Smooth muscle cell (in vitro differentiated cells): ENCODE measurements around the gene ALPK3. TPM values are rescaled to one million over a fixed set of nuclear protein-coding genes. Genes with fewer than 3 reads are reported as not detected.

ENCODE experiments used
- DNase-seq: peaks from one replicate; lab custom pipeline; 2025; ENCODE audit not compliant: unreplicated experiment; lab: John Stamatoyannopoulos, UW
- H2AFZ ChIP-seq: fragments of 200-600 bp; sonication (generic); 2 replicates; pipeline ENCODE4 v1.6.0; 2016; ENCODE audit warnings: antibody characterized with exemption, low read depth, mild to moderate bottlenecking
- H3F3A ChIP-seq: fragments of 200-600 bp; sonication (generic); 2 replicates; pipeline ENCODE4 v1.6.0; 2017; ENCODE audit warnings: antibody characterized with exemption, low read depth
- H3K27ac ChIP-seq: fragments of 200-600 bp; sonication (generic); 2 replicates; pipeline ENCODE4 v1.5.1; 2016; ENCODE audit warnings: low read depth, mild to moderate bottlenecking
- H3K27me3 ChIP-seq: fragments of 200-600 bp; sonication (generic); 2 replicates; pipeline ENCODE4 v1.6.1; 2016; ENCODE audit warnings: low read depth, mild to moderate bottlenecking
- H3K36me3 ChIP-seq: fragments of 200-600 bp; sonication (generic); 2 replicates; pipeline ENCODE4 v1.5.1; 2016; ENCODE audit warnings: low read depth
- H3K4me1 ChIP-seq: fragments of 200-600 bp; sonication (generic); 2 replicates; pipeline ENCODE4 v1.5.1; 2016; ENCODE audit warnings: low read depth
- H3K4me2 ChIP-seq: fragments of 200-600 bp; sonication (generic); 2 replicates; pipeline ENCODE4 v1.6.0; 2016; ENCODE audit warnings: mild to moderate bottlenecking
- H3K4me3 ChIP-seq: fragments of 200-600 bp; sonication (generic); 2 replicates; pipeline ENCODE4 v1.5.1; 2016; ENCODE audit warnings: mild to moderate bottlenecking
- H3K79me2 ChIP-seq: fragments of 200-600 bp; sonication (generic); 2 replicates; pipeline ENCODE4 v1.6.0; 2016; ENCODE audit warnings: low read depth, mild to moderate bottlenecking
- H3K9ac ChIP-seq: fragments of 200-600 bp; sonication (generic); 2 replicates; pipeline ENCODE4 v1.6.0; 2016; ENCODE audit warnings: low read depth
- H3K9me3 ChIP-seq: fragments of 200-600 bp; sonication (generic); replicated peaks from 2 replicates; pipeline ENCODE4 v1.5.1; 2016; ENCODE audit warnings: low read depth
- H4K20me1 ChIP-seq: fragments of 200-600 bp; sonication (generic); 2 replicates; pipeline ENCODE4 v1.6.0; 2016; ENCODE audit warnings: low read depth
- WGBS: methylation state at CpG from one replicate; pipeline ENCODE4 v1.1.7; 2016; ENCODE audit warnings: low lambda C conversion rate; 5-methylcytosine and 5-hydroxymethylcytosine counted together
- polyA plus RNA-seq: library from polyadenylated mRNA; unstranded; fragments of >200 nt; fragmentation: Nextera tagmentation; extraction: Ambion mirVana; gene quantifications from 2 replicates; pipeline ENCODE4 v1.2.1, GENCODE V29; 2016
- total RNA-seq: library from RNA; depleted of rRNA; stranded (reverse); fragments of >200 nt; gene quantifications from 2 replicates; pipeline ENCODE4 v1.2.3, GENCODE V29; 2014
- TF ChIP-seq, protein P1 (sequence below): fragments of 200-600 bp; sonication (generic); IDR thresholded peaks from 2 replicates; pipeline ENCODE4 v1.5.1; 2017; ENCODE audit warnings: borderline replicate concordance, mild to moderate bottlenecking, antibody characterized with exemption; ENCODE audit not compliant: insufficient read depth, poor library complexity, severe bottlenecking

ALPK3 gene
- total and polyA plus RNA-seq, 2 experiments from 2014 or later, result 3.5 to 18.8 TPM

DNA sequence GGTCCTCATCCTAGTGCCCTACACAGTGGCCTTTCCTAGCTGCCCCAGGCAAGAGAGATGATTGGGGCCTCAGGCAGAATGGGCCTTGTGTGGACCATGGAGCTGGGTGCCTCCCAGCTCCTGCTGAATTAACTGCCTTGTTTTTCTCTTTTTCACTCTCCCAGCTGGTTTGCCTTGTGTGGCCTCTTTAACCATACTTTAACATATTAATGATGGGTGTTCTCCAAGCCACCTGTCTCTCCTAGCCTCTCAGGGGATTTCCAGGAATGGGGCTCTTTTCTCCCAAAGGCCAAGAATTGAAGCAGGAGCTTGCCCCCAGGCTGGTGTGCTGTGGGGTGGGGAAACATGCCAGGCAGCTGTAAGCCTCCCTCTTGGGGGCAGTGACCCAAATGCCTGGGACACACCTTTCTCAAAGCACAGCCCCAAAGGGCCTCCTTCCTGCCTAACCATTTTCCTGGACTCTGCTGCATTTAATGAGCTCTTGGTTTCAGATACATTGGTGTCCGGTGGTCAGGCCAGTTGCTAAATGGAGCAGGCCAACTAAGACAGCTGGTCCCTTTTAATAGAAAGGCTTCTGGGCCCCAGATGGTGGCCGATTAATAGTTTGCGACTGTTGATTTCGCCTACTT is 5.6 kb downstream of the ALPK3 start:
- Histone ChIP-seq H3K4me3 (no peak overlapping the region), H4K20me1 (peaks cover 28% of the 10 kb centered on the region), H2AFZ (no peak overlapping the region), H3F3A (peaks cover 9% of the 10 kb centered on the region), H3K4me1 (peaks cover 21% of the 10 kb centered on the region), H3K9me3 (no peaks in the 10 kb centered on the region), H3K36me3 (no peaks in the 10 kb centered on the region), H3K9ac (no peak overlapping the region), H3K4me2 (no peak overlapping the region), H3K79me2 (peaks cover 18% of the 10 kb centered on the region), H3K27ac (no peak overlapping the region), H3K27me3 (no peaks in the 10 kb centered on the region)
- TF ChIP-seq, protein P1, sequence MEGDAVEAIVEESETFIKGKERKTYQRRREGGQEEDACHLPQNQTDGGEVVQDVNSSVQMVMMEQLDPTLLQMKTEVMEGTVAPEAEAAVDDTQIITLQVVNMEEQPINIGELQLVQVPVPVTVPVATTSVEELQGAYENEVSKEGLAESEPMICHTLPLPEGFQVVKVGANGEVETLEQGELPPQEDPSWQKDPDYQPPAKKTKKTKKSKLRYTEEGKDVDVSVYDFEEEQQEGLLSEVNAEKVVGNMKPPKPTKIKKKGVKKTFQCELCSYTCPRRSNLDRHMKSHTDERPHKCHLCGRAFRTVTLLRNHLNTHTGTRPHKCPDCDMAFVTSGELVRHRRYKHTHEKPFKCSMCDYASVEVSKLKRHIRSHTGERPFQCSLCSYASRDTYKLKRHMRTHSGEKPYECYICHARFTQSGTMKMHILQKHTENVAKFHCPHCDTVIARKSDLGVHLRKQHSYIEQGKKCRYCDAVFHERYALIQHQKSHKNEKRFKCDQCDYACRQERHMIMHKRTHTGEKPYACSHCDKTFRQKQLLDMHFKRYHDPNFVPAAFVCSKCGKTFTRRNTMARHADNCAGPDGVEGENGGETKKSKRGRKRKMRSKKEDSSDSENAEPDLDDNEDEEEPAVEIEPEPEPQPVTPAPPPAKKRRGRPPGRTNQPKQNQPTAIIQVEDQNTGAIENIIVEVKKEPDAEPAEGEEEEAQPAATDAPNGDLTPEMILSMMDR, result no peak
- no peak for DNase-seq
- WGBS, result 95% methylated on average over 4 of the region's 4 CpGs

DNA sequence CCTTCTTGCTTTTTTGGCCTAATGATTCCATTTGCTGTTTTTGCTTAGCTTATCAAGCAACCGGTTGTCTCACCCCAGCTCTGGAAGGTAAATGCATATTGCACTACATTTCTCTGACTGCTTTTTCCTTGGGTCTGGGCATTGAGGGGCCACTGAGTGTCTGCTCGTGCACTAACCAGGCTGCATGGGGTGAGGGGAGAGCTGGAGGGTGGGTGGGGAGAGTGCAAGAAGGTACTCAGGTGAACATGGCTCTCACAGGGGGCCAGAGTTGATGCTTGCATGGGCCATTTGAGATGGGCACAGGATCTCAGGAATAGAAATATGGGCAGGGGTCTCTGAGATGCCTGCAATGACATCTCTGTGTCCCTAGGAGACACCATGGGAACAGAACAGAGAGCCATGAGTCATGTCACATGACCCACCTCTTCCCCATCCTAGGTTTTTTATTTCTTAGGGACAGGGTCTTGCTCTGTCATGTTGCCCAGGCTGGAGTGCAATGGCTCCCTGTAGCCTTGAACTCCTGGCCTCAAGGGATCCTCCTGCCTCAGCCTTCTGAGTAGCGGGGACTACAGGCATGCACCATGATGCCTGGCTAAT is 6.2 kb downstream of the ALPK3 start:
- Histone ChIP-seq H3K9ac (no peak overlapping the region), H3K4me1 (peaks cover 15% of the 10 kb centered on the region), H3K27me3 (no peaks in the 10 kb centered on the region), H3K9me3 (no peaks in the 10 kb centered on the region), H3K79me2 (peaks cover 18% of the 10 kb centered on the region), H3K4me3 (no peak overlapping the region), H3K36me3 (no peaks in the 10 kb centered on the region), H3F3A (peaks cover 5% of the 10 kb centered on the region), H4K20me1 (peaks cover 31% of the 10 kb centered on the region), H3K27ac (no peak overlapping the region), H2AFZ (no peak overlapping the region), H3K4me2 (no peak overlapping the region)
- WGBS, result 94% methylated on average over 3 of the region's 3 CpGs
- DNase-seq, result no peak
- TF ChIP-seq, protein P1, result no peak

DNA sequence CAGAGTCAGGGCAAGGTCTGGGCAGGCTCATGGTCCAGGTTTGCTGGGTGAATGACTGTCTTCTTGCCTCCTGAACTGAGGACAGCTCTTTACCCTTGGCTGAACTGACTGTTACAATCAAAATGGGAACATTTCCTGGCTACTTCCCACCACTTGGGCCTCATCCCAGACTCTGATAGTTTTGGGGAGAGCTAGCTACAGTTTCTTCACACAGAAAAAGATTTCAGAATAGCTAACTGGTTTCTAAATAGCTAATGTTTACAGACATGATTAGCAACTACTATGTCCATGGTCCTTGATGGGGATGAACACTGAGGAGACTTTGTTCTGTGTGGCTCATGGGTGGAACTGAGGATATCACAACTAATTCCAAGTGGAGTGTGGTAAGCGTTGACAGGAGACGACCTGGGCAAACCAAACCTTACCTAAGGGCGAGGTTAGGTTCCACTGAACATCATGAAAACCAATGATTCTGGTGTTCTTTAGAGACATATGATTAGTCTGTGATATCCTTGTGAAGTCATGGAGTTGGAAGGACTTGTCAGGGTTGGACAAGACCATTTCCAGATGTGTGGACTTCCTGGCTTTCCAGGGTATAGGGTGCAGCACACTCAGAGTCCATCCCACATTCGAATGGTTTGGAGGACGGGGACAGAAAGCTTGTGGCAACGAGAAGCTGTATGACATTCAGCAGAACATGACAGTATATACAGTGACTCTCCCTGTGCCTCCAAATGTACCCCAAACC is 7.3 kb downstream of the ALPK3 start:
- TF ChIP-seq, protein P1, result no peak
- H4K20me1 ChIP-seq, result peaks cover 31% of the 10 kb centered on the region
- no peaks in the 10 kb centered on the region for H3K36me3 ChIP-seq
- H3K4me1 ChIP-seq, result peaks cover 4% of the 10 kb centered on the region
- no peak overlapping the region for H3K27ac ChIP-seq
- no peak overlapping the region for H2AFZ ChIP-seq
- no peak overlapping the region for H3K9ac ChIP-seq
- H3F3A ChIP-seq, result peaks cover 3% of the 10 kb centered on the region
- no peak for DNase-seq
- no peak overlapping the region for H3K4me3 ChIP-seq
- H3K4me2 ChIP-seq, result no peak overlapping the region
- WGBS, result 86% methylated on average over 6 of the region's 6 CpGs
- H3K27me3 ChIP-seq, result no peaks in the 10 kb centered on the region
- H3K79me2 ChIP-seq, result peaks cover 18% of the 10 kb centered on the region
- no peaks in the 10 kb centered on the region for H3K9me3 ChIP-seq
